Body of pancreas (tissue), 4 donors: Measurements from ENCODE around the gene SLC25A41.

Source experiments
- POLR2A ChIP-seq, 3 donors: fragments of 450-650 bp; IDR thresholded peaks; one replicate each; pipeline ENCODE4 v1.6.1; 2016; ENCODE audit warnings: antibody characterized with exemption in 3 of 3, mild to moderate bottlenecking in 2 of 3
- TF ChIP-seq, protein P1 (sequence below), 7 experiments: fragments of 450-650 bp in 4 of 7; fragments of 200-600 bp in 3 of 7; sonication (generic) in 3 of 7; IDR thresholded peaks; one replicate each; pipeline ENCODE4 v1.5.1; 2016 to 2019; ENCODE audit warnings: antibody characterized with exemption in 7 of 7

DNA sequence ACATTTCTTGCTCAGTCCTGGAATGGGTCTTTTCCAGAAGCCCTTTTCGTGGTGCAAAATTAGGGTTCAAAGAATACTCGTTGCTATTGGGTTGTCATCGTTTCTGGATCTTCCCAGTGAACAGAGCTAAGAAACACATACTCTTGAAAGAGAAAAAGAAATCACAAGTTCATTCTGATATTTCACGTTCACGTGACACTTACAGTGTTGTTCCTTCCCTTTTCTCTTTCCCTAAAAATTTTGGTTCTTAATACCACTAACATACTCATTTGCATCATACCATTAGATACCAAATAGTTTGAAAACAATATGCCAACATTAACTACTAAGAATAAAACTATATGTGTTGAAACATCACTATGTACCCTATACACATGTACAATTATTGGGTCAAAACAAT is 27.2 kb downstream of the SLC25A41 start:
- no peak for TF ChIP-seq POLR2A (IDR thresholded peaks at IDR 0.05)
- TF ChIP-seq, protein P1, sequence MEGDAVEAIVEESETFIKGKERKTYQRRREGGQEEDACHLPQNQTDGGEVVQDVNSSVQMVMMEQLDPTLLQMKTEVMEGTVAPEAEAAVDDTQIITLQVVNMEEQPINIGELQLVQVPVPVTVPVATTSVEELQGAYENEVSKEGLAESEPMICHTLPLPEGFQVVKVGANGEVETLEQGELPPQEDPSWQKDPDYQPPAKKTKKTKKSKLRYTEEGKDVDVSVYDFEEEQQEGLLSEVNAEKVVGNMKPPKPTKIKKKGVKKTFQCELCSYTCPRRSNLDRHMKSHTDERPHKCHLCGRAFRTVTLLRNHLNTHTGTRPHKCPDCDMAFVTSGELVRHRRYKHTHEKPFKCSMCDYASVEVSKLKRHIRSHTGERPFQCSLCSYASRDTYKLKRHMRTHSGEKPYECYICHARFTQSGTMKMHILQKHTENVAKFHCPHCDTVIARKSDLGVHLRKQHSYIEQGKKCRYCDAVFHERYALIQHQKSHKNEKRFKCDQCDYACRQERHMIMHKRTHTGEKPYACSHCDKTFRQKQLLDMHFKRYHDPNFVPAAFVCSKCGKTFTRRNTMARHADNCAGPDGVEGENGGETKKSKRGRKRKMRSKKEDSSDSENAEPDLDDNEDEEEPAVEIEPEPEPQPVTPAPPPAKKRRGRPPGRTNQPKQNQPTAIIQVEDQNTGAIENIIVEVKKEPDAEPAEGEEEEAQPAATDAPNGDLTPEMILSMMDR (IDR thresholded peaks at IDR 0.05), result no peak
